A549 (cell line): ENCODE measurements around the gene ODAD4. TPM values are rescaled to one million over a fixed set of nuclear protein-coding genes. Genes with fewer than 3 reads are reported as not detected.
"Not testable (repeated sequence)": the region's sequence is repeated elsewhere in the genome, so short reads cannot be mapped to it uniquely, and the experiment has no call there.

ENCODE experiments used
- ATAC-seq, 2 experiments: fragments of 200-7000 bp in 1 of 2; fragments of >200 bp in 1 of 2; cut with Nextera tagmentation in 1 of 2; cut with Tn5 transposase in 1 of 2; 3 replicates each; pipeline versions ENCODE4 v1.8.0 to v1.9.1; 2018 to 2020; ENCODE audit warnings: mild to moderate bottlenecking in 1 of 2, moderate library complexity in 1 of 2
- CTCF ChIA-PET: fragments of 300-600 bp; sonication (Branson Sonifier 250); formaldehyde crosslinking; extraction: SDS; loops from one replicate; lab custom pipeline; 2021; ENCODE audit warnings: antibody characterized with exemption, inconsistent platforms; lab: Yijun Ruan, JAX
- POLR2A ChIA-PET: fragments of 350-600 bp; formaldehyde crosslinking; extraction: SDS; loops from one replicate; lab custom pipeline; 2021; ENCODE audit warnings: antibody characterized with exemption, inconsistent platforms; lab: Yijun Ruan, JAX
- DNase-seq, 2 experiments: peaks; one replicate each; pipeline versions ENCODE4 v3.0.0 to v3.0.0-alpha.2; 2011 to 2016; ENCODE audit warnings: low read depth in 1 of 2, low spot score in 1 of 2
- FAIRE-seq: peaks from 2 replicates; lab custom pipeline; 2011; peaks lifted over from hg19 to GRCh38; lab: Jason Lieb, UNC
- H3K27ac ChIP-seq, 2 experiments: fragments of >200 bp; sonication (Bioruptor Twin); formaldehyde crosslinking; 3 replicates each; pipeline ENCODE4 v1.5.1; 2016 to 2017
- H3K4me1 ChIP-seq: fragments of >200 bp; sonication (Bioruptor Twin); formaldehyde crosslinking; 3 replicates; pipeline ENCODE4 v1.6.1; 2016
- H3K4me2 ChIP-seq: fragments of >200 bp; sonication (Bioruptor Twin); formaldehyde crosslinking; 3 replicates; pipeline ENCODE4 v1.6.1; 2016
- H3K4me3 ChIP-seq: fragments of >200 bp; sonication (Bioruptor Twin); formaldehyde crosslinking; 3 replicates; pipeline ENCODE4 v1.5.1; 2016
- H3K9me3 ChIP-seq: fragments of >200 bp; sonication (Bioruptor Twin); formaldehyde crosslinking; 3 replicates; pipeline ENCODE4 v1.6.1; 2016
- ATOH8 ChIP-seq: fragments of 250-450 bp; sonication (Bioruptor Pico); IDR thresholded peaks from 2 replicates; pipeline ENCODE4 v1.5.0; 2020; ENCODE audit warnings: low read depth, mild to moderate bottlenecking, moderate library complexity
- CEBPB ChIP-seq, 2 experiments: fragments of >200 bp in 1 of 2; sonication (Bioruptor Twin) in 1 of 2; formaldehyde crosslinking in 1 of 2; IDR thresholded peaks; 2 replicates each; pipeline ENCODE4 v1.6.1; 2012 to 2016
- EP300 ChIP-seq, 2 experiments: fragments of >200 bp; sonication (Bioruptor Twin); formaldehyde crosslinking; IDR thresholded peaks; 2 replicates in 1 of 2; 3 replicates in 1 of 2; pipeline ENCODE4 v1.6.1; 2016 to 2017
- HOXA7 ChIP-seq: fragments of 250-450 bp; sonication (Bioruptor Pico); IDR thresholded peaks from 2 replicates; pipeline ENCODE4 v1.5.0; 2020; ENCODE audit warnings: mild to moderate bottlenecking, moderate library complexity
- JUN ChIP-seq, 2 experiments: fragments of >200 bp; sonication (Bioruptor Twin); formaldehyde crosslinking; IDR thresholded peaks; 2 replicates in 1 of 2; 3 replicates in 1 of 2; pipeline ENCODE4 v1.6.1; 2016 to 2017
- JUNB ChIP-seq: fragments of >200 bp; sonication (Bioruptor Twin); formaldehyde crosslinking; IDR thresholded peaks from 2 replicates; pipeline ENCODE4 v1.6.1; 2016
- MAFK ChIP-seq: fragments of 450-650 bp; IDR thresholded peaks from 2 replicates; pipeline ENCODE4 v1.6.1; 2014; ENCODE audit not compliant: partially characterized antibody
- MAX ChIP-seq: IDR thresholded peaks from 2 replicates; pipeline ENCODE4 v1.6.1; 2012
- NPAS2 ChIP-seq: fragments of 250-450 bp; sonication (Bioruptor Pico); IDR thresholded peaks from 2 replicates; pipeline ENCODE4 v1.8.0; 2022; ENCODE audit warnings: mild to moderate bottlenecking, moderate library complexity, borderline replicate concordance
- POLR2AphosphoS2 ChIP-seq: conservative IDR thresholded peaks from 2 replicates; pipeline ENCODE4 v1.6.1; 2012; ENCODE audit warnings: low read length, improper control_type of control experiment, inconsistent platforms
- REST ChIP-seq: fragments of 200-600 bp; sonication (generic); IDR thresholded peaks from 2 replicates; pipeline ENCODE4 v1.6.1; 2016; ENCODE audit warnings: antibody characterized with exemption, mild to moderate bottlenecking, moderate library complexity
- ZFP36 ChIP-seq: fragments of 450-650 bp; IDR thresholded peaks from 2 replicates; pipeline ENCODE4 v1.6.1; 2014; ENCODE audit warnings: borderline replicate concordance; ENCODE audit not compliant: partially characterized antibody
- ZNF302 ChIP-seq: fragments of 250-450 bp; sonication (Bioruptor Pico); IDR thresholded peaks from 2 replicates; pipeline ENCODE4 v1.9.0; 2021; ENCODE audit warnings: inconsistent platforms, mild to moderate bottlenecking, moderate library complexity
- WGBS: methylation state at CpG from one replicate; pipeline ENCODE4 v1.1.6; 2017; ENCODE audit errors: missing lambda C conversion rate; 5-methylcytosine and 5-hydroxymethylcytosine counted together
- polyA plus RNA-seq, 4 experiments: library from polyadenylated mRNA; depleted of rRNA in 3 of 4; stranded (reverse); fragments of >200 nt; fragmentation: RNase III in 1 of 4; extraction: RNeasy Plus Mini Kit Qiagen cat#74134 plus additional on column Dnase treatment in 1 of 4; gene quantifications; 2 replicates in 3 of 4; 3 replicates in 1 of 4; pipeline ENCODE4 v1.2.3, GENCODE V29; 2011 to 2017

The ODAD4 gene
- polyA plus RNA-seq, 2 of the 4 experiments (the other 2 are of a cell fraction) = 2.0 to 2.3 TPM

GRCh38 chr17:42010266-42010680, 79.9 kb downstream of the ODAD4 start:
- DNase-seq = not testable (repeated sequence)
- peak overlapping the region in 1 of 2 experiments; percentile 23; a peak in 2 of 6 replicates for H3K27ac ChIP-seq

GRCh38 chr17:42010898-42011516, 80.6 kb downstream of the ODAD4 start:
- Histone ChIP-seq H3K4me3 (no peak overlapping the region), H3K9me3 (no peaks in the 10 kb centered on the region)
- CTCF ChIA-PET = interaction anchor here (0.6 to 19.4 kb wide), 5 partner anchors 14 to 418 kb away, joined by 3 to 378 read pairs (median 4); partner anchors contain the start of gene CNP
- ATAC-seq (peak; percentile 47 to 58; a peak in 4 of 6 replicates), DNase-seq (peak; percentile 62 to 76)
- 96% methylated on average over 3 of the region's 3 CpGs for WGBS
- TF ChIP-seq ATOH8 (CRISPR knock-in tag) (no peak), JUN (IDR thresholded peaks at IDR 0.05) (no peak), ZNF302 (CRISPR knock-in tag) (no peak), ZFP36 (no peak), POLR2AphosphoS2 (no peak), HOXA7 (CRISPR knock-in tag) (no peak), JUNB (no peak), NPAS2 (CRISPR knock-in tag) (no peak), MAX (no peak), REST (no peak), EP300 (IDR thresholded peaks at IDR 0.05) (no peak)
- TF ChIP-seq, all 56 proteins: peak for 0
- Histone ChIP-seq H3K4me1 (peaks cover 35% of the 10 kb centered on the region), H3K4me2 (peak overlapping the region; percentile 17; the same call in 2 of the 3 replicates), H3K27ac (peak overlapping the region in 1 of 2 experiments; percentile 23; a peak in 2 of 6 replicates)
- no peak for FAIRE-seq
- POLR2A ChIA-PET = no interaction called here

More at GRCh38 chr17:42010266-42010680, 79.9 kb downstream of the ODAD4 start:
- H3K4me3 ChIP-seq, FAIRE-seq, H3K9me3 ChIP-seq, ATAC-seq, POLR2A ChIA-PET: not testable (repeated sequence)
- peaks cover 35% of the 10 kb centered on the region for H3K4me1 ChIP-seq
- 61% methylated on average over 9 of the region's 9 CpGs for WGBS
- TF ChIP-seq CEBPB (IDR thresholded peaks at IDR 0.05) (peak in 1 of 2 experiments; percentile 41; a peak in 1 of 4 replicates), MAFK (peak; percentile 36)
- CTCF ChIA-PET = interaction anchor here (1.4 to 1.9 kb wide), 2 partner anchors 10 to 51 kb away, joined by 3 to 13 read pairs; partner anchors contain the start of gene NKIRAS2
- peak overlapping the region; percentile 17 for H3K4me2 ChIP-seq

GRCh38 chr17:42012363-42012762, 81.9 kb downstream of the ODAD4 start:
- H3K4me2 ChIP-seq, H3K9me3 ChIP-seq, FAIRE-seq, H3K27ac ChIP-seq, ATAC-seq, DNase-seq, H3K4me3 ChIP-seq: not testable (repeated sequence)
- POLR2A ChIA-PET = interaction anchor here (1.0 kb wide), 1 partner anchor 39 kb away, joined by 4 read pairs; no protein-coding TSS in a partner anchor
- CTCF ChIA-PET = interaction anchor here (0.8 to 19.4 kb wide), 9 partner anchors 9 to 210 kb away, joined by 3 to 378 read pairs (median 4); partner anchors contain the start of gene CNP
- WGBS = 89% methylated on average over 4 of the region's 4 CpGs
- H3K4me1 ChIP-seq = peaks cover 37% of the 10 kb centered on the region

- H3K9me3 ChIP-seq, DNase-seq, POLR2A ChIA-PET, ATAC-seq, H3K27ac ChIP-seq, H3K4me2 ChIP-seq, H3K4me3 ChIP-seq, FAIRE-seq: not testable (repeated sequence)
- WGBS = 96% methylated on average over 12 of the region's 12 CpGs
- H3K4me1 ChIP-seq = peaks cover 41% of the 10 kb centered on the region
- CTCF ChIA-PET = interaction anchor here (0.7 to 19.4 kb wide), 6 partner anchors 9 to 158 kb away, joined by 3 to 378 read pairs (median 6); partner anchors contain the start of gene CNP
Measured at GRCh38 chr17:42013740-42014139, 83.3 kb downstream of the ODAD4 start.

Other genes starting within 250 kb of the ODAD4 start
- gene EIF1, start 241.7 kb upstream of the ODAD4 start, polyA plus RNA-seq (2011; rRNA removed) = 873 and 1,224 TPM in 2 replicates
- 827 to 920 TPM (median 834 TPM) in 3 replicates for gene EIF1, start 241.7 kb upstream of the ODAD4 start, polyA plus RNA-seq (2017; fragmentation: RNase III; extraction: RNeasy Plus Mini Kit Qiagen cat#74134 plus additional on column Dnase treatment)
- not detected in 2 replicates for gene GAST, start 218.3 kb upstream of the ODAD4 start, polyA plus RNA-seq (2011; rRNA removed)
- gene GAST, start 218.3 kb upstream of the ODAD4 start, polyA plus RNA-seq (2017; fragmentation: RNase III; extraction: RNeasy Plus Mini Kit Qiagen cat#74134 plus additional on column Dnase treatment) = not detected in 3 replicates
- 2.0 and 2.2 TPM in 2 replicates for gene HAP1, start 196.0 kb upstream of the ODAD4 start, polyA plus RNA-seq (2011; rRNA removed)
- 1.3 to 2.3 TPM (median 1.6 TPM) in 3 replicates for gene HAP1, start 196.0 kb upstream of the ODAD4 start, polyA plus RNA-seq (2017; fragmentation: RNase III; extraction: RNeasy Plus Mini Kit Qiagen cat#74134 plus additional on column Dnase treatment)
- gene JUP, start 143.9 kb upstream of the ODAD4 start, polyA plus RNA-seq (2011; rRNA removed) = 54.8 and 110 TPM in 2 replicates
- gene JUP, start 143.9 kb upstream of the ODAD4 start, polyA plus RNA-seq (2017; fragmentation: RNase III; extraction: RNeasy Plus Mini Kit Qiagen cat#74134 plus additional on column Dnase treatment) = 63.3 to 127 TPM (median 107 TPM) in 3 replicates
- 32.1 and 36.0 TPM in 2 replicates for gene P3H4, start 118.7 kb upstream of the ODAD4 start, polyA plus RNA-seq (2011; rRNA removed)
- gene P3H4, start 118.7 kb upstream of the ODAD4 start, polyA plus RNA-seq (2017; fragmentation: RNase III; extraction: RNeasy Plus Mini Kit Qiagen cat#74134 plus additional on column Dnase treatment) = 41.6 to 62.1 TPM (median 52.8 TPM) in 3 replicates
- gene FKBP10, start 117.6 kb upstream of the ODAD4 start, polyA plus RNA-seq (2011; rRNA removed) = 109 and 112 TPM in 2 replicates
- 109 to 121 TPM (median 119 TPM) in 3 replicates for gene FKBP10, start 117.6 kb upstream of the ODAD4 start, polyA plus RNA-seq (2017; fragmentation: RNase III; extraction: RNeasy Plus Mini Kit Qiagen cat#74134 plus additional on column Dnase treatment)
- gene NT5C3B, start 94.4 kb upstream of the ODAD4 start, polyA plus RNA-seq (2011; rRNA removed) = 167 and 171 TPM in 2 replicates
- 109 to 118 TPM (median 114 TPM) in 3 replicates for gene NT5C3B, start 94.4 kb upstream of the ODAD4 start, polyA plus RNA-seq (2017; fragmentation: RNase III; extraction: RNeasy Plus Mini Kit Qiagen cat#74134 plus additional on column Dnase treatment)
- 0.13 and 0.19 TPM in 2 replicates for gene KLHL10, start 92.8 kb upstream of the ODAD4 start, polyA plus RNA-seq (2011; rRNA removed)
- 0.04 to 0.12 TPM (median 0.05 TPM) in 3 replicates for gene KLHL10, start 92.8 kb upstream of the ODAD4 start, polyA plus RNA-seq (2017; fragmentation: RNase III; extraction: RNeasy Plus Mini Kit Qiagen cat#74134 plus additional on column Dnase treatment)
- 12.7 and 13.7 TPM in 2 replicates for gene KLHL11, start 65.2 kb upstream of the ODAD4 start, polyA plus RNA-seq (2011; rRNA removed)
- 3.1 to 3.8 TPM (median 3.8 TPM) in 3 replicates for gene KLHL11, start 65.2 kb upstream of the ODAD4 start, polyA plus RNA-seq (2017; fragmentation: RNase III; extraction: RNeasy Plus Mini Kit Qiagen cat#74134 plus additional on column Dnase treatment)
- 367 and 376 TPM in 2 replicates for gene ACLY, start 11.7 kb upstream of the ODAD4 start, polyA plus RNA-seq (2011; rRNA removed)
- 337 to 355 TPM (median 344 TPM) in 3 replicates for gene ACLY, start 11.7 kb upstream of the ODAD4 start, polyA plus RNA-seq (2017; fragmentation: RNase III; extraction: RNeasy Plus Mini Kit Qiagen cat#74134 plus additional on column Dnase treatment)
- 38.6 and 49.8 TPM in 2 replicates for gene CNP, start 36.2 kb downstream of the ODAD4 start, polyA plus RNA-seq (2011; rRNA removed)
- 113 to 118 TPM (median 116 TPM) in 3 replicates for gene CNP, start 36.2 kb downstream of the ODAD4 start, polyA plus RNA-seq (2017; fragmentation: RNase III; extraction: RNeasy Plus Mini Kit Qiagen cat#74134 plus additional on column Dnase treatment)
- gene DNAJC7, start 86.8 kb downstream of the ODAD4 start, polyA plus RNA-seq (2011; rRNA removed) = 95.3 and 116 TPM in 2 replicates
- 140 to 161 TPM (median 148 TPM) in 3 replicates for gene DNAJC7, start 86.8 kb downstream of the ODAD4 start, polyA plus RNA-seq (2017; fragmentation: RNase III; extraction: RNeasy Plus Mini Kit Qiagen cat#74134 plus additional on column Dnase treatment)
- 52.2 and 54.3 TPM in 2 replicates for gene NKIRAS2, start 89.5 kb downstream of the ODAD4 start, polyA plus RNA-seq (2011; rRNA removed)
- 44.1 to 48.0 TPM (median 45.2 TPM) in 3 replicates for gene NKIRAS2, start 89.5 kb downstream of the ODAD4 start, polyA plus RNA-seq (2017; fragmentation: RNase III; extraction: RNeasy Plus Mini Kit Qiagen cat#74134 plus additional on column Dnase treatment)
- gene C17orf113, start 120.0 kb downstream of the ODAD4 start, polyA plus RNA-seq (2011; rRNA removed) = 1.0 and 1.4 TPM in 2 replicates
- gene C17orf113, start 120.0 kb downstream of the ODAD4 start, polyA plus RNA-seq (2017; fragmentation: RNase III; extraction: RNeasy Plus Mini Kit Qiagen cat#74134 plus additional on column Dnase treatment) = 0.55 to 0.80 TPM (median 0.67 TPM) in 3 replicates
- gene ZNF385C, start 167.9 kb downstream of the ODAD4 start, polyA plus RNA-seq (2011; rRNA removed) = 0.61 and 0.86 TPM in 2 replicates
- gene ZNF385C, start 167.9 kb downstream of the ODAD4 start, polyA plus RNA-seq (2017; fragmentation: RNase III; extraction: RNeasy Plus Mini Kit Qiagen cat#74134 plus additional on column Dnase treatment) = 0.12 to 0.16 TPM (median 0.13 TPM) in 3 replicates
- 0.59 and 0.70 TPM in 2 replicates for gene DHX58, start 182.1 kb downstream of the ODAD4 start, polyA plus RNA-seq (2011; rRNA removed)
- 0.26 to 0.37 TPM (median 0.37 TPM) in 3 replicates for gene DHX58, start 182.1 kb downstream of the ODAD4 start, polyA plus RNA-seq (2017; fragmentation: RNase III; extraction: RNeasy Plus Mini Kit Qiagen cat#74134 plus additional on column Dnase treatment)
- gene KAT2A, start 190.8 kb downstream of the ODAD4 start, polyA plus RNA-seq (2011; rRNA removed) = 42.2 and 57.4 TPM in 2 replicates
- gene KAT2A, start 190.8 kb downstream of the ODAD4 start, polyA plus RNA-seq (2017; fragmentation: RNase III; extraction: RNeasy Plus Mini Kit Qiagen cat#74134 plus additional on column Dnase treatment) = 64.0 to 74.6 TPM (median 68.1 TPM) in 3 replicates
- gene HSPB9, start 192.2 kb downstream of the ODAD4 start, polyA plus RNA-seq (2011; rRNA removed) = 0.04 TPM in 1 of 2 replicates, not detected in the other
- not detected in 3 replicates for gene HSPB9, start 192.2 kb downstream of the ODAD4 start, polyA plus RNA-seq (2017; fragmentation: RNase III; extraction: RNeasy Plus Mini Kit Qiagen cat#74134 plus additional on column Dnase treatment)
- gene RAB5C, start 224.4 kb downstream of the ODAD4 start, polyA plus RNA-seq (2011; rRNA removed) = 171 and 179 TPM in 2 replicates
- 217 to 229 TPM (median 222 TPM) in 3 replicates for gene RAB5C, start 224.4 kb downstream of the ODAD4 start, polyA plus RNA-seq (2017; fragmentation: RNase III; extraction: RNeasy Plus Mini Kit Qiagen cat#74134 plus additional on column Dnase treatment)